Measurements from ENCODE around the gene OLFML2A.
"Not testable (repeated sequence)": the region's sequence is repeated elsewhere in the genome, so short reads cannot be mapped to it uniquely, and the experiment has no call there.

OLFML2A gene

DNA sequence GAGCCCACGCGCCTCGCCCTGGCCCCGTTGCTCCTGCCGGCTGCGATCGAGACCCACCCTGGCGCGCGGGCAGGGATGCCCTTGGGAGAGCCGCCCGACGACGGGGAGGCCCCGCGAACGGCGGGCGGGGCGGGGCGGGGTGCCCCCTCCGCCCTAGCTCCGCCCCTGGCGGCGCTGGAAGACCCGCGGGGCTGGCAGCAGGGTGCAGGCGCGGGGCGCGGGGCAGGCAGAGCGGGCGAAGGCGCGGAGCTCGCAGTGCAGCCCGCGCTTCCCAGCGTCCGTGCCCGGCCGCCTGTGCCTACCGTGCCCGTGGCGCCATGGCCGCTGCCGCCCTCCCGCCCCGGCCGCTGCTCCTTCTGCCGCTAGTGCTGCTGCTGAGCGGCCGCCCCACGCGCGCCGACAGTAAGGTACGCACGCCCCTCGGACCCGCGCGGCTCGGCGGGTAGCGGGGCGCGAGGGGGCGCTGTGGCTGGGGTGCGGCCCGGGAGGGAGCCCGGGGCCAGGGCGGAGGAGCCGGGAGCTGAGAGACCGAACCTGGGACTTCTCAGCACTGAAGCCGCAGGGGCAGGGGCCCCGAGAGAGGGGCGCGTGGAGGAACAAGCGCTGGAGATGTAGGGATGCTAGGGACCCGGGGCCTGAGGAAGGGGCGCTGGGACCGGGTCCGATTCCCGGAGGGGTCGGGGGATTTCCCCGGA lies at the start of gene OLFML2A:
OLFML2A (plus strand) TSS at position 180 of the 695 bp plus-strand sequence; CDS start at position 318, 138 bp downstream.
- DNase-seq = peak; percentile 14

DNA sequence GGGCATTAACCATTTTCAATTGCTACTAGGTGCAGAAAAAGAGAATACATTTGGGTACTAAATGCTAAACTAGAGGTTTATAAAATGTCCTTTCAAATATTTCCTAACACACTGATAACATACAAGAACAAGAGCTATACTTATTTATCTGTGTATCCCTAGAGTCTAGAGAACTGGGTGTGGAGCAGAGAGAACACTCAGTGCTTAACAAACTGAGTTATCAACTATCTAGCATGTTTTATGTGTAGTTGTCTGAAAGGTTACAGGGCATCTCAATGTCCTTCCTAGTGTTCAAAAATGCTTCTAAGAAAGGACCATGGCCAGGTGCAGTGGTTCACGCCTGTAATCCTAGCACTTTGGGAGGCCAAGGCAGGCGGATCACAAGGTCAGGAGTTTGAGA lies 46.2 kb upstream of the OLFML2A start:
- DNase-seq = no peak

GRCh38 chr9:124733964-124734740 lies 42.8 kb upstream of the OLFML2A start:
- no peak for DNase-seq

GRCh38 chr9:124734741-124735083 lies 42.2 kb upstream of the OLFML2A start:
- not testable (repeated sequence) for DNase-seq

GRCh38 chr9:124735121-124735520 lies 41.8 kb upstream of the OLFML2A start:
- DNase-seq = no peak

- not testable (repeated sequence) for DNase-seq
These were observed 38.9 kb upstream of the OLFML2A start for GRCh38 chr9:124738075-124738474.

DNA sequence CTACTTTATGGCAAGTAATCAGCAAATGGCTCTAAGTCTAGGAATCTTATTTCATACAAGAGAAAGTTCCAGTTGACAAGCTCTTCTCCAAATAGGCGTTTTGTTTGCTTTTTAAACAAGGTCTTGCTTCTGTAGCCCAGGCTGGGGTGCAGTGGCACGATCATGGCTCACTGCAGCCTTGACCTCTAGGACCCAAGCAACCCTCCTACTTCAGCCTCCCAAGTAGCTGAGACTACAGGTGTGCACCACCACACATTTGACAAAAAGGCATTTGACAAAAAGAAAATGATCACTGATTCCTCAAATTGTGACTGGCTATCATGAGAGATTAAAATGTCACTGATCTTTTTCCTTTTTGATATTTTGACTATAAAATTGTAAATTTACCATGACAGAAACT lies 37.6 kb upstream of the OLFML2A start:
- no peak for DNase-seq

DNA sequence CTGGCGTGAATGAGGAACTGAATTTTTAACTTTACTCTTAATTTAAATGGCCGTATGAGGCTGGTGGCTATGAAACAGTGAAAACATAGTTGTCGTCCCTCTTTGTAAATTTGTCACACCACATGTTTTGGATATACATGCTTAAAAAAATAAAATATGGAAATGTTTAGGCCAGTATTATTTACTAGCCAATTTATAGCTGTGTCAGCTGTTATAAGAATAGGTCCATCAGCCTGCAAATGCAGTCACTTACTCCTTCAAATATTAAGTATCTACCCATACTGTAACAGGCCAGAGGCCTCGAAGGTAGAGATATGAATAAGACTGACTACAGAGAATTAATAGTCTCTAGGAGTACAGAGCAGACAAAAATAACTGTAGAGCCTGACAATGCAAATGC lies 35.8 kb upstream of the OLFML2A start:
- no peak for DNase-seq

GRCh38 chr9:124741662-124742061 lies 35.3 kb upstream of the OLFML2A start:
- DNase-seq = no peak

- no peak for DNase-seq
These were observed 34.0 kb upstream of the OLFML2A start for GRCh38 chr9:124742940-124743339.

DNA sequence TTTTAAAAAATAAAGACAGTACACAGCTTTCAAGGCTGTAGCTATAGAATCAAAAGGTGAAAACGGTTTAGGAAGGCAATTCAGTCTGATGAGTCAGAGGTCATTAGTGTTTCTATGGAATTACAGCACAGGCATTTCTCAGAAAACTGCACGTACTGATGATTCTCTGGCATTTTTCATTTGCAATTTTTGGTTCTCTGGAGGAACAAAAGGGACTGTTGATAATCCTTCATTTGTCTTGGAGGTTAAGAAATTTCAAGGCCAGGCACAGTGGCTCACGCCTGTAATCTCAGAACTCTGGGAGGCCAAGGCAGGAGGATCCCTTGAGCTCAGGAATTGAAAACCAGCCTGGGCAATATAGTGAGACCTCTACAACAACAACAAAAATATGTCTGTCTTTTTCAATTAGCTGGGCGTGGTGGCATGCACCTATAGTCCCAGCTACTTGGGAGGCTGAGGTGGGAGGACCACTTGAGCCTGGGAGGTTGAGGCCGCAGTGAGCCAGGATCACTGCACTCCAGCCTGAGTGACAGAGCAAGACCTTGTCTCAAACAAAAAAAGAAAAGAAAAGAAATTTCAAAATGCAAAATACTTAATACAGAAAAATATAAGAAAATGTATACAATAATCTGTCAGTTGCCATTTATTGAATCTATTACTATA lies 33.1 kb upstream of the OLFML2A start:
- DNase-seq = no peak

DNA sequence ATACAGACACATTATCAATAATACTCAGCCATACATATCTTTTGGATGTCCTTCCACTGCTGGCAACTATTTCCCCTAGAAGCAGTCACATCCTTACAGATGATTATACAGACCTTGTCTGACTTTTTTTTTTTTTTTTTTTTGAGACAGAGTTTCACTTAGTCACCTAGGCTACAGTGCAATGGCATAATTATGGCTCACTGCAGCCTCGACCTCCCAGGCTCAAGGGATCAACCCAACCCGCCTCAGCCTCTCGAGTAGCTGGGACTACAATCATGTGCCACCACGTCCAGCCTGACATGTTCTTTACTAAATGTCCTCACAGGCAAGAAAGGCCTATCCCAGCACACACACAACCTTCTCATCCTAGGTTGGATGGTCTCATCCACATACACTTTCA lies 29.9 kb upstream of the OLFML2A start:
- DNase-seq = no peak

GRCh38 chr9:124749284-124749683 lies 27.6 kb upstream of the OLFML2A start:
- DNase-seq = no peak

GRCh38 chr9:124749781-124750180 lies 27.2 kb upstream of the OLFML2A start:
- DNase-seq = no peak

DNA sequence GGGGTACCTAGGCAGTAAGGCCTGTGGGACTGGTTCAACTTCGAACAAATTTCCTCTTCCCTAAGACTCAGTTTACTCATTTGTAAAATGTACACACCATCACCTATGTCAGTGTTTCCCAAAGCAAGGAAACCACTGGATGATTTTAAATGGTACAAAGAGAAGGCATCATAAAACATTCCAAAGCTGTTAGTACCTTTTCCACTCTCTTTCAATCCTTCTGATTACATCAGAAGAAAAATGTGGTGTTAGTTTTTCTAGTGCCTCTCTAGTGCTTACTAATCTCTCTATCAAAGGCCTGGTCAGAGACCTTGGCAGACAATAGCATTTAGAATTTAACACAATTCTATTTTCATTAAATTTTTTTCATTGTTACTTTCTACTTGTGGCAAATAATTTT lies 24.0 kb upstream of the OLFML2A start:
- DNase-seq = no peak

GRCh38 chr9:124754289-124754688 lies 22.6 kb upstream of the OLFML2A start:
- DNase-seq = no peak

DNA sequence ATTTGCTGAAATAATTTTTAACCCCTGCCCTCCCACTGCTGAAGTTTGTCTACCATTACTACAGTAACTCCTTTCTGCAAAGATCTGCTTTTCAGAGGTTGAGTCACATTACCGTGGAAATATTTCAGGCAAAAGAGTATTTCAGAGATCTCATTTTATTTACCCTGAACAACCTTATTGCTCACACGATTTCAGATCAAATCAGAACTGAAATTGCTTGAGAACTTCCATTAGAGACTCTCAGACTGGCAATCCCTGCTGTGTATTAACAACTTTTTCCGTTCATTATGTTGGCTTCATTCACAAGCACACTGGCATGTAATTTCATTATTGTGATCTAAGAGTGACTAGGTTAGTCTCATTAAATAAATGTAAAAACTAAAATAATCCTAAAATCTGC lies 21.9 kb upstream of the OLFML2A start:
- no peak for DNase-seq

DNA sequence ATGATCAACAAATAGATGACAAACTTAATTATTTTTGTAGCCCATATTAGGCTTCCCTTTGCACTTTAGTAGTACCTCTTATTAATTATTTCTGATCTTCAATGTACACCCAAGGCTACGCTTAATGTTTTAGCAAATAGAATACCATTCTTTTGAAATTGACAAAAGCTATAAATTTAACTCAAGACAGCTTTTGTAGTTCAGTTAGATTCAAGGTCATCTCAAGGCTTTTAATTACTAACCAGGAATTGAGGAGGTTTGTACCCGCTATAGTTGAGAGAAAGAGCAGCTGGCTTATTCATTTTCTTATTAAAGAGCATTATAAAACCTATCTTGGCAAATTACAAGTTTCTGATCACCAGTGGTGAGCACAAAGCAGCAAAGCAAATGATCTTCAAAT lies 20.9 kb upstream of the OLFML2A start:
- no peak for DNase-seq

- no peak for DNase-seq
These were observed 19.3 kb upstream of the OLFML2A start for GRCh38 chr9:124757616-124758015.

- DNase-seq = no peak
These were observed 18.9 kb upstream of the OLFML2A start for GRCh38 chr9:124758061-124758460.

DNA sequence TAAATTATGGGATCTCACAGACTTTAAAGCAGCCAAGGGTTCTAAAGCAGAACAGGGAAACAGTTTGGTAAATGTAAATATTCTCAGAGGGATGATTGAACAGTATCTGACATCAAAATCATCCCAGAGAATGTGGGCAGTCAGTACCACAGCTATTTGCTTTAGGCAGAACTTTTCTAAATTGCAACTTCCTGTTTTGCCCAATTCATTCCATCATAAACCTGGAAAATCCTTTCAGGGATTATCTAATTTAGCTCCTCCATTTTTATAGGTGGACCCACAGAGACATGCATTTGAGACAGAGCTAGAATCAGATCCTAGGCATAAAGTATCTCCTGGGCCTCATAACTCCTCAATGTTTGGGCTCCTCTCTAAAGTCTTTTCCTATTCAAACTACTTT lies 18.2 kb upstream of the OLFML2A start:
- no peak for DNase-seq

- no peak for DNase-seq
These were observed 17.6 kb upstream of the OLFML2A start for GRCh38 chr9:124759327-124759726.

DNA sequence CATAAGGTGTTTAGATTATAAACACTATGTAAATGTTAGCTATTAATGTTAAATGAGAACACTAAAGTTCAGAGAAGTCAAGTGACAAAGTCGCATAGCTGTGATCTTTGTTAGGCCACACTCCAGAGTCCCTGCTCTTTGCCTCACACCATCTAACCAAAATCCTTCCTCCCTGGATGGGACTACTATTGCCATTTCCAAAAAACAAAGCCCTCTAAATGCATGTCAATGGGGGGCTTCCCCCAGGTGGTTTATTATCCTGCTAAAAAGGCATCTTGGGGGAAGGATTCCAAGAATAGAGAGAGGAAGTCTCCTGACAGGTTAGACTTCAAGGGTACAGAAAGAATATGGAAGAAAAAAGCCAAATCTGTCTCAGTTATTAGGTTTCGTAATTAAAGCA lies 16.2 kb upstream of the OLFML2A start:
- no peak for DNase-seq

DNA sequence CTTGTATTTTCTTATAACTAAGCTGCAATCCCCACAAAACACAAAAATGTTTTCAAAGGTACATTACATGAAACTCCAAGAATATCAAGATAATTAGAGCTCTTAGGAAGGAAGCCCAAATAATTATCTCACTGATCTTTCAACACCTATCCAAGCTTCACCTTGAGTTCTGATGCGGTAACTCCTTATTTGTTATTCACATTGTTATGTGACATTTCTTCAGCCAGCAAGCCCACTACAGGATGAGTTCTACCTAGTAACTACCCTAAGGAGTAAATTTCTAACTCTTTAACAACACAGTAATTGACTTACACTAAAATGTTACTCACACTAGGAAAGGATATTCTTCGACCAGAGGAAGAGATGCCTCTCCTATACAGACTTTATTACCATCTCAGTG lies 15.7 kb upstream of the OLFML2A start:
- DNase-seq = no peak
